ENCODE data around the gene TRIM43. TPM values are rescaled to one million over a fixed set of nuclear protein-coding genes. Genes with fewer than 3 reads are reported as not detected.
"Not testable (repeated sequence)": the region's sequence is repeated elsewhere in the genome, so short reads cannot be mapped to it uniquely, and the experiment has no call there.

The TRIM43 gene
- polyA plus RNA-seq, 1 of the 3 experiments (the other 2 are of a cell fraction): 0.23 TPM

- H3K79me2 ChIP-seq (ENCODE audit: insufficient read depth); POLR2A ChIA-PET: not testable (repeated sequence)
These were observed 7.5 kb upstream of the TRIM43 start for GRCh38 chr2:95584321-95584720.

DNA sequence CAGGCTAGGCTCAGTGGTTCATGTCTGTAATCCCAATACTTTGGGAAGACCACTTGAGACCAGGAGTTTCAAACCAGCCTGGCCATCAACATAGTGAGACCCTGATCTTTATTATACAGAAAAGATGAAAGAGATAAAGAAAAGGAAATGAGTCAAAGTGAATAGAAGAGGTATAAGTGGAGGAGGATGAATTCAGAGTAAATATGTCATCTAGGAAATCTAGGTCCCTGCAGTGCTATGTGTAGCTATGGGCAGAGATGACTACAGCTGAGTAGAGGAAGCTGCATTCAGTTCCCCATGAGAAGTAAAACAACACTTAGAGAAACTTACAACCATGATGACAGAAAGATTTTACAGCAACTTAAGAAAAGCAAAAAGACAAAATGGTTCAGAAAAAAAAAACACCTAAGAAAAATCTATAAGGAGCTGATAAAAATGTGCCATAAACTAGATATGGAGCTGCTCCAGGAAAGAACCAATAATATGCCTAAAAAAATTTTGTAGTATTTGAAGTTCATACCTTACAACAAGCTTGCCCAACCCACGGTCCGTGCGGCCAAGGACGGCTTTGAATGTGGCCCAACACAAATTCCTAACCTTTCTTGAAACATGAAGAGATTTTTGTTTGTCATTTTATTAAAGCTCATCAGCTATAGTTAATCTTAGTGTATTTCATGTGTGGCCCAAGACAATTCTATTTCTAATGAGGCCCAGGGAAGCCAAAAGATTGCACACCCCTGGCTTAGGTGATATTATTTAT, 1.8 kb upstream of the TRIM43 start:
- POLR2A ChIA-PET; CTCF ChIA-PET; H3K9me3 ChIP-seq; H3K79me2 ChIP-seq (ENCODE audit: insufficient read depth); H2AFZ ChIP-seq (ENCODE audit: low read depth); H3K4me2 ChIP-seq; H3K9ac ChIP-seq; H3K36me3 ChIP-seq (replicated peaks in 1 of 2; ENCODE audit: control insufficient read depth in 1 of 2, insufficient read depth in 2 of 2, low read length in 1 of 2); H3K27me3 ChIP-seq (ENCODE audit: insufficient read depth); H3F3A ChIP-seq (replicated peaks; ENCODE audit: insufficient read depth); H3K9me2 ChIP-seq; H3K27ac ChIP-seq (ENCODE audit: low read depth in 2 of 2, low read length in 1 of 2); DNase-seq; H3K4me1 ChIP-seq (ENCODE audit: control insufficient read depth in 1 of 2, insufficient read depth in 2 of 2, low read depth in 1 of 2, low read length in 1 of 2); H4K20me1 ChIP-seq (ENCODE audit: insufficient read depth); H3K4me3 ChIP-seq (ENCODE audit: low read depth in 2 of 2, low read length in 1 of 2): not testable (repeated sequence)
- 36% methylated on average over 4 of the region's 4 CpGs for WGBS (ENCODE audit: low lambda C conversion rate)

More at GRCh38 chr2:95584321-95584720, 7.5 kb upstream of the TRIM43 start:
- H3K27ac ChIP-seq (ENCODE audit: low read depth in 2 of 2, low read length in 1 of 2); H3K4me3 ChIP-seq (ENCODE audit: low read depth in 2 of 2, low read length in 1 of 2); H3K9me3 ChIP-seq; H3K4me2 ChIP-seq; H3K27me3 ChIP-seq (ENCODE audit: insufficient read depth); H2AFZ ChIP-seq (ENCODE audit: low read depth); H3F3A ChIP-seq (replicated peaks; ENCODE audit: insufficient read depth); H3K9me2 ChIP-seq; CTCF ChIA-PET; H4K20me1 ChIP-seq (ENCODE audit: insufficient read depth); H3K36me3 ChIP-seq (replicated peaks in 1 of 2; ENCODE audit: control insufficient read depth in 1 of 2, insufficient read depth in 2 of 2, low read length in 1 of 2); H3K9ac ChIP-seq; H3K4me1 ChIP-seq (ENCODE audit: control insufficient read depth in 1 of 2, insufficient read depth in 2 of 2, low read depth in 1 of 2, low read length in 1 of 2); DNase-seq: not testable (repeated sequence)
- WGBS (ENCODE audit: low lambda C conversion rate): 67% methylated on average over 1 of the region's 1 CpG

DNA sequence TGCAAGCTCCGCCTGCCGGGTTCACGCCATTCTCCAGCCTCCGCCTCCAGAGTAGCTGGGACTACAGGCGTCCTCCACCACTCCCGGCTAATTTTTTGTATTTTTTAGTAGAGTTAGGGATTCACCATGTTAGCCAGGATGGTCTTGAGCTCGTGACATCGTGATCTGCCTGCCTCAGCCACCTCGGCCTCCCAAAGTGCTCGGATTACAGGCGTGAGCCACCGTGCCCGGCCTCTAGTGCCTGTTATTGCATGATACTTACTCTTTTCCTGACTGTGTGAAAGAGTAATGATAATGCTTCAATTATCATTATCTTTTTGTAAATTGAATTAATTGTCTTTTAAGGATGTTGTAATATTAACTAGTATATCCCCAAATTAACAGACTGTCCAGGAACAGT, 1.2 kb downstream of the TRIM43 start:
- CTCF ChIA-PET; H3K36me3 ChIP-seq (replicated peaks in 1 of 2; ENCODE audit: control insufficient read depth in 1 of 2, insufficient read depth in 2 of 2, low read length in 1 of 2); H3K27ac ChIP-seq (ENCODE audit: low read depth in 2 of 2, low read length in 1 of 2); H3K79me2 ChIP-seq (ENCODE audit: insufficient read depth); H3K4me2 ChIP-seq; H2AFZ ChIP-seq (ENCODE audit: low read depth); H3K4me1 ChIP-seq (ENCODE audit: control insufficient read depth in 1 of 2, insufficient read depth in 2 of 2, low read depth in 1 of 2, low read length in 1 of 2); H3K4me3 ChIP-seq (ENCODE audit: low read depth in 2 of 2, low read length in 1 of 2); H3K9me3 ChIP-seq; H4K20me1 ChIP-seq (ENCODE audit: insufficient read depth); H3K27me3 ChIP-seq (ENCODE audit: insufficient read depth); H3K9me2 ChIP-seq; H3K9ac ChIP-seq; H3F3A ChIP-seq (replicated peaks; ENCODE audit: insufficient read depth); POLR2A ChIA-PET; DNase-seq: not testable (repeated sequence)
- 19% methylated on average over 13 of the region's 13 CpGs for WGBS (ENCODE audit: low lambda C conversion rate)

GRCh38 chr2:95595012-95595411, 3.2 kb downstream of the TRIM43 start:
- H4K20me1 ChIP-seq (ENCODE audit: insufficient read depth); H3K9me3 ChIP-seq; POLR2A ChIA-PET; DNase-seq; H3K4me3 ChIP-seq (ENCODE audit: low read depth in 2 of 2, low read length in 1 of 2); H3K4me2 ChIP-seq; H3F3A ChIP-seq (replicated peaks; ENCODE audit: insufficient read depth); H3K27me3 ChIP-seq (ENCODE audit: insufficient read depth); CTCF ChIA-PET; H3K9me2 ChIP-seq; H3K36me3 ChIP-seq (replicated peaks in 1 of 2; ENCODE audit: control insufficient read depth in 1 of 2, insufficient read depth in 2 of 2, low read length in 1 of 2); H3K9ac ChIP-seq; H2AFZ ChIP-seq (ENCODE audit: low read depth); H3K79me2 ChIP-seq (ENCODE audit: insufficient read depth); H3K27ac ChIP-seq (ENCODE audit: low read depth in 2 of 2, low read length in 1 of 2); H3K4me1 ChIP-seq (ENCODE audit: control insufficient read depth in 1 of 2, insufficient read depth in 2 of 2, low read depth in 1 of 2, low read length in 1 of 2): not testable (repeated sequence)
- WGBS (ENCODE audit: low lambda C conversion rate): 5% methylated on average over 2 of the region's 2 CpGs

DNA sequence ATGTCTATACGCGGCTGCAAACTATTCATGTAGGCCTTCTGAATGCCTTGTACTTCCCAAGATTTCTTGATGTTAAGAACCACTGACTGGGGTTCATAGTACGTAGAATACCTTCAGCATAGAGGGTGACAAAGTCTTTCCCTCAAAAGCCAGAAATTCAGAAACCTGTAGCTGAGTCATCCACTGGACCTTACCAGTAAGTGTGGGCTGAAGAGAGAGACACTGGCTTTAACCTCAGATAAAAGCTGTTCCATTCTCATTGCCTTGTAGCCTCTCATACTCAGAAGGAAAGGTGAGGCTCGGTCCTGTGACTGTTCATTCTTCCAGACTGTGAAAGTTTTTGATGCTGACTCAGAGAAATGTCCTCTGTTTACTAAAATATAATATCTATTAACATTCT, 9.5 kb downstream of the TRIM43 start:
- POLR2A ChIA-PET: not testable (repeated sequence)
- no CpG with 5 or more reads among the region's 4 CpGs for WGBS (ENCODE audit: low lambda C conversion rate)

GRCh38 chr2:95602146-95602545, 10.3 kb downstream of the TRIM43 start:
- H3K79me2 ChIP-seq (ENCODE audit: insufficient read depth); H3K27ac ChIP-seq (ENCODE audit: low read depth in 2 of 2, low read length in 1 of 2); CTCF ChIA-PET; POLR2A ChIA-PET; H3K4me1 ChIP-seq (ENCODE audit: control insufficient read depth in 1 of 2, insufficient read depth in 2 of 2, low read depth in 1 of 2, low read length in 1 of 2); H3K36me3 ChIP-seq (replicated peaks in 1 of 2; ENCODE audit: control insufficient read depth in 1 of 2, insufficient read depth in 2 of 2, low read length in 1 of 2); H3K9me2 ChIP-seq; H3K9me3 ChIP-seq; H3K9ac ChIP-seq; DNase-seq; H2AFZ ChIP-seq (ENCODE audit: low read depth); H4K20me1 ChIP-seq (ENCODE audit: insufficient read depth); H3K4me3 ChIP-seq (ENCODE audit: low read depth in 2 of 2, low read length in 1 of 2); H3F3A ChIP-seq (replicated peaks; ENCODE audit: insufficient read depth); H3K4me2 ChIP-seq; H3K27me3 ChIP-seq (ENCODE audit: insufficient read depth): not testable (repeated sequence)

More for the DNA sequence above, 9.5 kb downstream of the TRIM43 start:
- H3K27me3 ChIP-seq (ENCODE audit: insufficient read depth); H3F3A ChIP-seq (replicated peaks; ENCODE audit: insufficient read depth); H3K4me2 ChIP-seq; H2AFZ ChIP-seq (ENCODE audit: low read depth); CTCF ChIA-PET; H3K36me3 ChIP-seq (replicated peaks in 1 of 2; ENCODE audit: control insufficient read depth in 1 of 2, insufficient read depth in 2 of 2, low read length in 1 of 2); H3K27ac ChIP-seq (ENCODE audit: low read depth in 2 of 2, low read length in 1 of 2); H3K79me2 ChIP-seq (ENCODE audit: insufficient read depth); H3K9me2 ChIP-seq; DNase-seq; H3K4me1 ChIP-seq (ENCODE audit: control insufficient read depth in 1 of 2, insufficient read depth in 2 of 2, low read depth in 1 of 2, low read length in 1 of 2); H4K20me1 ChIP-seq (ENCODE audit: insufficient read depth); H3K9me3 ChIP-seq; H3K9ac ChIP-seq; H3K4me3 ChIP-seq (ENCODE audit: low read depth in 2 of 2, low read length in 1 of 2): not testable (repeated sequence)

- POLR2A ChIA-PET; H3K9me3 ChIP-seq; H4K20me1 ChIP-seq (ENCODE audit: insufficient read depth); H3K79me2 ChIP-seq (ENCODE audit: insufficient read depth); H3K4me2 ChIP-seq; H2AFZ ChIP-seq (ENCODE audit: low read depth); H3K4me1 ChIP-seq (ENCODE audit: control insufficient read depth in 1 of 2, insufficient read depth in 2 of 2, low read depth in 1 of 2, low read length in 1 of 2); DNase-seq; H3K4me3 ChIP-seq (ENCODE audit: low read depth in 2 of 2, low read length in 1 of 2); H3K27ac ChIP-seq (ENCODE audit: low read depth in 2 of 2, low read length in 1 of 2); H3K9ac ChIP-seq; H3K36me3 ChIP-seq (replicated peaks in 1 of 2; ENCODE audit: control insufficient read depth in 1 of 2, insufficient read depth in 2 of 2, low read length in 1 of 2); H3K27me3 ChIP-seq (ENCODE audit: insufficient read depth); H3K9me2 ChIP-seq; CTCF ChIA-PET; H3F3A ChIP-seq (replicated peaks; ENCODE audit: insufficient read depth): not testable (repeated sequence)
- no CpG with 5 or more reads among the region's 3 CpGs for WGBS (ENCODE audit: low lambda C conversion rate)
These were observed 16.6 kb downstream of the TRIM43 start for GRCh38 chr2:95608356-95608755.
